Skeletal muscle tissue (tissue), 4 donors: Measurements from ENCODE around the gene APPBP2. TPM values are rescaled to one million over a fixed set of nuclear protein-coding genes. Genes with fewer than 3 reads are reported as not detected.
"Not testable (repeated sequence)": the region's sequence is repeated elsewhere in the genome, so short reads cannot be mapped to it uniquely, and the experiment has no call there.

Experiments
- H3K27ac ChIP-seq: one replicate; pipeline ENCODE4 v1.7.0; 2013; ENCODE audit warnings: mild to moderate bottlenecking, low read depth, low read length, inconsistent platforms
- H3K27me3 ChIP-seq, 3 donors: one replicate each; pipeline ENCODE4 v1.7.0; 2013; ENCODE audit warnings: low read length in 3 of 3; ENCODE audit not compliant: control insufficient read depth in 3 of 3, insufficient read depth in 3 of 3
- H3K36me3 ChIP-seq, 3 donors: one replicate each; pipeline ENCODE4 v1.7.0; 2013; ENCODE audit warnings: low read length in 3 of 3; ENCODE audit not compliant: control insufficient read depth in 3 of 3, insufficient read depth in 3 of 3
- H3K4me1 ChIP-seq, 3 donors: one replicate each; pipeline ENCODE4 v1.7.0; 2013; ENCODE audit warnings: low read length in 3 of 3, mild to moderate bottlenecking in 3 of 3; ENCODE audit not compliant: control insufficient read depth in 3 of 3, insufficient read depth in 3 of 3
- H3K4me3 ChIP-seq, 3 donors: one replicate each; pipeline ENCODE4 v1.7.0; 2013; ENCODE audit warnings: low read length in 3 of 3
- H3K9ac ChIP-seq, 3 donors: one replicate each; pipeline ENCODE4 v1.7.0; 2013; ENCODE audit warnings: low read length in 3 of 3, mild to moderate bottlenecking in 3 of 3, moderate library complexity in 2 of 3, low read depth in 1 of 3
- H3K9me3 ChIP-seq, 3 donors: one replicate each; pipeline ENCODE4 v1.7.0; 2013; ENCODE audit warnings: low read length in 3 of 3; ENCODE audit not compliant: control insufficient read depth in 3 of 3
- total RNA-seq: library from RNA; depleted of rRNA; stranded (reverse); fragments of >200 nt; gene quantifications from one replicate; pipeline ENCODE4 v1.2.3, GENCODE V29; 2014
- donor health status: Osteomylitis.

Gene APPBP2
- total RNA-seq, 1 donor from 2014 or later, result 40.2 TPM

GRCh38 chr17:60555786-60556185 lies 29.7 kb upstream of the APPBP2 start:
- Histone ChIP-seq H3K4me3 (no peak overlapping the region), H3K9me3 (peaks cover 0 to 3% (median 0%) of the 10 kb centered on the region in 3 donors), H3K27ac (no peak overlapping the region), H3K4me1 (no peaks in the 10 kb centered on the region), H3K9ac (no peak overlapping the region), H3K36me3 (no peaks in the 10 kb centered on the region), H3K27me3 (no peaks in the 10 kb centered on the region)

DNA sequence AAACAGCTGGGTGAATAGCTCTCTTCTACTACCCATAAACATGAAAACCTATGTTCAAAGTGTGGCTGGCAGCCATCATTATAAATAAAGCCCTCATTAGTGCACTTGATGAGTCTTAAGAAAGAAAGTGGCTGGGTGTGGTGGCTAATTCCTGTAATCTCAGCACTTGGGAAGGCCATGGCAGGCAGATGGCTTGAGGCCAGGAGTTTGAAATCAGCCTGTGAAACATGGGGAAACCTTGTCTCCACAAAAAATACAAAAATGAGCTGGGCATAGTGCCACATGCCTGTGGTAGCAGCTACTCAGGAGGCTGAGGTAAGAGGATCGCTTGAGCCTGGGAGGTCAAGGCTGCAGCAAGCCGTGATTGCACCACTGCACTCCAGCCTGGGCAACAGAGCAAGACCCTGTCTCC lies 28.3 kb upstream of the APPBP2 start:
- Histone ChIP-seq H3K4me1 (no peaks in the 10 kb centered on the region), H3K36me3 (no peaks in the 10 kb centered on the region), H3K4me3 (no peak overlapping the region), H3K9me3 (peaks cover 0 to 3% (median 0%) of the 10 kb centered on the region in 3 donors), H3K9ac (no peak overlapping the region), H3K27me3 (no peaks in the 10 kb centered on the region), H3K27ac (no peak overlapping the region)

DNA sequence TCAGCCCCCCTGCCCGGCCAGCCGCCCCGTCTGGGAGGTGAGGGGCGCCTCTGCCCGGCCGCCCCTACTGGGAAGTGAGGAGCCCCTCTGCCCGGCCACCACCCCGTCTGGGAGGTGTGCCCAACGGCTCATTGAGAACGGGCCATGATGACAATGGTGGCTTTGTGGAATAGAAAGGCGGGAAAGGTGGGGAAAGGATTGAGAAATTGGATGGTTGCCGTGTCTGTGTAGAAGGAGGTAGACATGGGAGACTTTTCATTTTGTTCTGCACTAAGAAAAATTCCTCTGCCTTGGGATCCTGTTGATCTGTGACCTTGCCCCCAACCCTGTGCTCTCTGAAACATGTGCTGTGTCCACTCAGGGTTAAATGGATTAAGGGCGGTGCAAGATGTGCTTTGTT lies 26.2 kb upstream of the APPBP2 start:
- H3K27ac ChIP-seq, H3K9me3 ChIP-seq, H3K36me3 ChIP-seq, H3K4me3 ChIP-seq, H3K4me1 ChIP-seq, H3K9ac ChIP-seq, H3K27me3 ChIP-seq: not testable (repeated sequence)

GRCh38 chr17:60548990-60549389 lies 22.9 kb upstream of the APPBP2 start:
- Histone ChIP-seq H3K4me3 (no peak overlapping the region), H3K9ac (no peak overlapping the region), H3K27me3 (no peaks in the 10 kb centered on the region), H3K27ac (no peak overlapping the region), H3K36me3 (no peaks in the 10 kb centered on the region), H3K4me1 (no peaks in the 10 kb centered on the region), H3K9me3 (peaks cover 0 to 3% (median 0%) of the 10 kb centered on the region in 3 donors)

DNA sequence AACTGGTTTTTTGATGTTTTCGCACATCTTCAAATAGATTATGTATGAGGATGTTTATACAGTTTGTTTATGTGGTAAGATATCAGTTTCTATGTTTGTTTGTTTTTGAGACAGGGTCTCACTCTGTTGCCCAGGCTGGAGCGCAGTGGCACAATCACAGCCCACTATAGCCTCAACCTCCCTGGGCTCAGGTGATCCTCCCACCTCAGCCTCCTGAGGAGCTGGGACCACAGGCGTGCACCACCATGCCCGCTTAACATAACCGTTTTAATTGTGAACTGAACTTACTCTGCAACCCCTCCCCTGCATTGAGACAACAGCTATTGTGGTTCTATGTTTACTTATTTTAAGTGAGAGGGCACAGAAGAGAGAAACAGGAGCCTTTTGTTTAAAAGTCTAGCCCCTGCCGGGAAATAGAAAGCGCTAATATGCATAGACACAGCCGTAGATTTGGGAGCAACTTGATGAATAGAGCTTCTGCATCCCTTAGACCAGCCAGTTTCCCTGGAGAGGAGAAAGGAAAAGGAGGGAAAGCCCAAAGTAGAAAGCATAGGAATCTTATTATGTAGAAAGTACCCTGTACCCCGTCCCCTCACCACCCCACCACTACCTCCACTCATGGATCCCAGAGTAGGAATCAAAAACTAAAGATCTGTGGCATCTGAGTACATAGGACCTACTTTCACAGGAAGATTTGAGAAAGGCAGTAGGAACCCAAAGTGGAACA lies 19.6 kb upstream of the APPBP2 start:
- no peaks in the 10 kb centered on the region for H3K36me3 ChIP-seq
- no peaks in the 10 kb centered on the region for H3K9me3 ChIP-seq
- H3K27ac ChIP-seq, result no peak overlapping the region
- no peak overlapping the region for H3K9ac ChIP-seq
- H3K4me3 ChIP-seq, result no peak overlapping the region
- no peaks in the 10 kb centered on the region for H3K27me3 ChIP-seq
- no peaks in the 10 kb centered on the region for H3K4me1 ChIP-seq

DNA sequence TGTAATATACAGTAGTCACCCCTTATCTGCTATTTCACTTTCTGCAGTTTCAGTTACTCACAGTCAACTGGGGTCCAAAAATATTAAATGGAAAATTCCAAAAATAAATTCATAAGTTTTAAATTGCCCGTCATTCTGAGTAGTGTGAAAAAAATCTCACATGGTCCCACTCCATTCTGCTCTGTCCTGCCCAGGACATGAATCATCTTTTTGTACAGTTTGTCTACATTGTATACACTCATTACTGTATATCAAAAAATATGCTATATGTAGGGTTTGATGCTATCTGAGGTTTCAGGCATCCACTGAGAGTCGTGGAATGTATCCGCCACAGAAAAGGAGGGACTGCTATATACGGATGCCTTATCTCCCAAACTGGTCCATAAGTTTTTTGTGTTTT lies 16.0 kb upstream of the APPBP2 start:
- no peak overlapping the region for H3K4me3 ChIP-seq
- H3K27me3 ChIP-seq, result no peaks in the 10 kb centered on the region
- H3K27ac ChIP-seq, result no peak overlapping the region
- H3K9me3 ChIP-seq, result no peaks in the 10 kb centered on the region
- no peaks in the 10 kb centered on the region for H3K36me3 ChIP-seq
- H3K4me1 ChIP-seq, result no peaks in the 10 kb centered on the region
- H3K9ac ChIP-seq, result no peak overlapping the region

- H3K9me3 ChIP-seq, result no peaks in the 10 kb centered on the region
- no peaks in the 10 kb centered on the region for H3K27me3 ChIP-seq
- H3K4me1 ChIP-seq, result no peaks in the 10 kb centered on the region
- no peak overlapping the region for H3K9ac ChIP-seq
- no peak overlapping the region for H3K4me3 ChIP-seq
- no peaks in the 10 kb centered on the region for H3K36me3 ChIP-seq
- H3K27ac ChIP-seq, result no peak overlapping the region
Measured at GRCh38 chr17:60540460-60540859, 14.4 kb upstream of the APPBP2 start.

GRCh38 chr17:60539807-60540206 lies 13.8 kb upstream of the APPBP2 start:
- Histone ChIP-seq H3K27ac (no peak overlapping the region), H3K4me1 (no peaks in the 10 kb centered on the region), H3K9me3 (no peaks in the 10 kb centered on the region), H3K4me3 (no peak overlapping the region), H3K36me3 (no peaks in the 10 kb centered on the region), H3K9ac (no peak overlapping the region), H3K27me3 (no peaks in the 10 kb centered on the region)

- H3K36me3 ChIP-seq, result no peaks in the 10 kb centered on the region
Measured at GRCh38 chr17:60538726-60539125, 12.7 kb upstream of the APPBP2 start.

DNA sequence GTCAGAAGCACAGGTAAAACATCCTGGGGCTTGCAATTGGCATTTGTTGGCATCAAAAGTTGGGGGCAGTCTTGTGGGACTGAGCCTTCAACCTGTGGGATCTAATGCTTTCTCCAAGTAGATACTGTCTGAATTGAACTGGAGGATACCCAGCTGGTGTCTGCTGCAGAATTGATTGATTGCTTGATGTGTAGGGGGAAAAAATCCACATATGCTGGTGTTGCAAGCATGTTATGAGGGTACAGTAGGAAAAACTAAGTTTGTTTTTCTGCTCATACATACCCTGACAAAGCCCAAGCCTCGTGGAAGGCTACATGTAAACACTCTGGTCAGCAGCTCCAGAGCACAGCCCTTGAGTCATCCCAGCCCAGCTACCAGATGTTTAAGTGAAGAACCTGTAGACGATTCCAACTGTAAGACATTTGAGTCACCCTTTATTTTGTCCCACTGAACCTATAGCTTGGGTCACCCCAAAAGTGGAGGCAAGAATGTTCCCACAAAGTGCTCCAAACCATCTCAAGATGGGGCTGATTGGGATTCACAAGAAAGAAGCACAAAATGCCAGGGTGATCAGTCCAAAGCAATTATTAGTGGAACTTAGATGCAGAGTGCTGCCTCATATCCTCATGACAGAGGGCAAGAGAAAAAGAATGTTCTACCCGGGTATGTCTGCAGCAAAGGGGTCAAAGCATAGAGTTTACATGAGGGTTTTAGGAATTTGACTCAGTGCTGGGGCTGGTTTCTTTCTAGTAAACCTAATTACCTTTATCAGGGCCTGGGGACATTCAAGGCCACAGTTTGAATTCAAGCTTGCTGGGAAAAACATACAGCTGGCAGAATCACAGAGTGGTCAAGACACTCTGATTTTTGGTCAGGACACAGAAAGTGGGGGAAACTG lies 9.6 kb upstream of the APPBP2 start:
- no peaks in the 10 kb centered on the region for H3K27me3 ChIP-seq
- no peak overlapping the region for H3K4me3 ChIP-seq
- no peaks in the 10 kb centered on the region for H3K4me1 ChIP-seq
- H3K27ac ChIP-seq, result no peak overlapping the region
- H3K36me3 ChIP-seq, result no peaks in the 10 kb centered on the region
- H3K9me3 ChIP-seq, result no peaks in the 10 kb centered on the region
- no peak overlapping the region for H3K9ac ChIP-seq

More at GRCh38 chr17:60538726-60539125, 12.7 kb upstream of the APPBP2 start:
- H3K9ac ChIP-seq, result no peak overlapping the region
- no peaks in the 10 kb centered on the region for H3K9me3 ChIP-seq
- H3K27ac ChIP-seq, result no peak overlapping the region
- no peaks in the 10 kb centered on the region for H3K4me1 ChIP-seq
- no peak overlapping the region for H3K4me3 ChIP-seq
- H3K27me3 ChIP-seq, result no peaks in the 10 kb centered on the region
